C1 segment of cervical spinal cord (tissue), 14 donors: ENCODE results near the gene ZBTB22.
"Not testable (repeated sequence)": the region's sequence is repeated elsewhere in the genome, so short reads cannot be mapped to it uniquely, and the experiment has no call there.

ENCODE experiments used
- DNase-seq, 14 donors: peaks; one replicate each; lab custom pipeline; 2025; lab: John Stamatoyannopoulos, UW

ZBTB22 gene

GRCh38 chr6:33279971-33280511, 37.5 kb downstream of the ZBTB22 start:
- DNase-seq = no peak

DNA sequence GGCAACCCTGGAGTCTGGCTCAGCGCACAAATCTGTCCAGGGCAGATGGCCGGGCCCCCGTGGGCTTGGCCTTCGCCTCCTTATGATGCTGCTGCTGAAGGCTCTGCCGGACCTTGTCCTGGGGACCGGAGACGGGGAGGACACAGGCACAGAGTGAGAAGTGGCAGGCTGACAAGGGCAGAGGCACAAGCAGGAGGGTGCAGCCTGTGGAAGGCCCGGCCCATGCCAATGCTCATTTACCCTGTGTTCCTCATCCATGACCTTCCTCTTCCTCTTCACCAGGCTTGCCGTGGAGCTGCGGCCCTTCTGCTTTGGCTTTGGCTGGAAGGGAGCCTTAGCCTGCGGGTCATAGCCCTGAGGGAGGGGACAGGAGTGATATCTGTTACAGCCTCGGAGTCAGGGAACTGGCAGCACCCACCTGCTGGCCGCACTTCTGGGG, 38.3 kb downstream of the ZBTB22 start:
- peak in 2 of 14 donors; percentile 21 to 81 for DNase-seq

GRCh38 chr6:33278810-33279209, 38.7 kb downstream of the ZBTB22 start:
- DNase-seq = no peak

DNA sequence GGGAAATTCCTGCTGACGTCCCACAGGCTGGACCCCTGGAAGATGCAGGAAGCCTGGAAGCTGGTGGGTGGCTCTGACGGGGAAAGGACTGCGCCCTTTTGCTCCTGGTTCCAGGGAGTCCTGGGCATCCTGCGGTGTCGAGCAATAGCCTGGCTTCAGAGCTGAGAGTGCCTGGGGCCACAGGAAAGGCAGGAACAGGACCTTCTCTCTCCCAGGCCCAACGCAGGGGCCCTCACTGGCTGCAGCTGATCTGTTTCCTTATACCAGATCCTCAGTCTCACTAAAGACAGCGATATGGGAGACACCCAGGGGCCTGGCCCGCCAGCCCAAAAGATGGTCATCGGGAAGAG, 39.2 kb downstream of the ZBTB22 start:
- DNase-seq = no peak

GRCh38 chr6:33277663-33278391, 39.7 kb downstream of the ZBTB22 start:
- peak in 1 of 14 donors; percentile 32 for DNase-seq

GRCh38 chr6:33276864-33277662, 40.5 kb downstream of the ZBTB22 start, which contains the start of gene B3GALT4:
Gene B3GALT4 (plus strand): TSS chr6:33277123. CDS start chr6:33277420, 297 bp downstream.
- peak in 12 of 14 donors; percentile 12 to 78 (median 58) for DNase-seq

GRCh38 chr6:33276581-33276863, 41.0 kb downstream of the ZBTB22 start:
- no peak for DNase-seq

GRCh38 chr6:33275795-33276580, 41.6 kb downstream of the ZBTB22 start:
- DNase-seq = not testable (repeated sequence)

DNA sequence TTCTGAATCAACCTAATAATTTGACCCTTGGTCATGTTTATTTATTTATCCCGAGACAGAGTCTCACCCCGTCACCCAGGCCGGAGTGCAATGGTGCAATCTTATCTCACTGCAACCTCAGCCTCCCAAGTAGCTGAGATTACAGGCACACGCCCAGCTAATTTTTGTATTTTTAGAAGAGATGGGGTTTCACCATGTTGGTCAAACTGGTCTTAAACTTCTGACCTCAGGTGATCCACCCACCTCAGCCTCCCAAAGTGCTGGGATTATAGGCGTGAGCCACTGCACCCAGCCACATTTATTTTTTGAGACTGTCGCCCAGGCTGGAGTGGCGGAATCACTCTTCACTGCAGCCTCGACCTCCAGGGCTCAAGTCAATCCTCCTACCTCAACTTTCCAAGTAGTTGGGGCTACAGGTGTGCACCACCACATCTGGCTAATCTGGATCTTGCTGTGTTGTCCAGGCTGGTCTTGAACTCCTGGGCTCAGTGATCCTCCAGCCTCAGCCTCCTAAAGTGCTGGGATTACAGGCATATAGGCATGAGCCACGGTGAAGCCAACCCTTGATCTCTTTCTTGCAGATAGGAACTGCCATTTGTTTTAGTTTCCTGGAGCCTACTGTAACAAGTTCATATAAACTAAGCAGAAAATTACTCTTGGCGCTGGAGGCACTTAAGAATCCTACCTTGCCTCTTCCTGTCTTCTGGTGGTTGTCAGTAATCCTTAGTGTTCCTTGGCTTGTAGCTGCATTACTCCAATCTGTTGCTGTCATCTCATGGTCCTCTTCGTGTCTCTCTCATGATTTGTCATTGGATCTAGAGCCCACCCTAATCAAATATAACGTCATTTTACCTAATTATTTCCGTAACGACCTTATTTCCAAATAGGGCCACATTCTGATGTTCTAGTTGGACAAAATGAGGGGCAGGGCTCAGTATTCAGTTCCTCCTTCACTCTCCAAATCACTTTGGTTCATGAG, 43.3 kb downstream of the ZBTB22 start:
- DNase-seq = no peak

- DNase-seq = no peak
Measured at GRCh38 chr6:33273129-33273923, 44.2 kb downstream of the ZBTB22 start.

DNA sequence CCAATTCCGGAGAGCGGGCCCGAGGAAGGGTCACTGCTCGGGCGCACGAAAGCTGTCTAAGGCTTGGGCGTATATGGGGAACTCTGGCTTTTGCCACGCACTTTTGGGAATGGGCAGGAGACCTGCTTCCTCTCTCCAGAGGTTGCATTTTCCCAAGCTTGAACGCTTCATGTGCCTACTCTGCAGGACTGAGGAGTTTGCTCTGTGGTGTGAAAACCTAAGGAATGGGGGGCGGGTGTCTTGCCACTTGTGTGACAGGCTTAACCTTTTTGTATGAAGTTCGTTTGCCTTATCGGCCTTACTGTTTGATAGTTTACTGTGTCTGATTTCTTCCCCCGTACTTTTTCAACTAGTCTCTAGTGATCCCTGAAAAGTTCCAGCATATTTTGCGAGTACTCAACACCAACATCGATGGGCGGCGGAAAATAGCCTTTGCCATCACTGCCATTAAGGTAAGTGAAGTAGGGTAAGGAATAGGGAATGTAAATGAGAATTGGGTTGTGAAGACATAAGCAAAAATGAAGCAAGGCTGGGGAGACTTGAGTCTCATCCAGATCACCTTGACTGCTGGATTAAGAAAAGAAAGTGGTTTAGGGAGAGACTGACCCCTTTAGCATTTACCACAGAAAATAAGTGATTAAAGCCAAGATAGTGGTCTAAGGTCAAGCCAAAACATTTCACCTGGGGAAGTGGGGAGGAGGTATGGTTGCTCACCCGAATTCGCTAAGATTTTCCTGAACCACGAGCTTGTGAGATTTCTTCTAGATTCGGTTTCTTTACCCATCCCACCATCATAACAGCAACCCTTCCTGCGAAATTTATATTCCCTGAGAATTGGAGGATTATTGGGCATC, 45.0 kb downstream of the ZBTB22 start:
- DNase-seq = no peak

- peak; percentile 76 to 97 (median 90) for DNase-seq
Measured at GRCh38 chr6:33271468-33272274, 45.9 kb downstream of the ZBTB22 start, which contains the start of the genes RPS18 and VPS52. Gene RPS18 (plus strand): TSS chr6:33272075. CDS start chr6:33272120, 45 bp downstream. Gene VPS52 (minus strand): TSS chr6:33271876. CDS start chr6:33271675, 201 bp downstream.

DNA sequence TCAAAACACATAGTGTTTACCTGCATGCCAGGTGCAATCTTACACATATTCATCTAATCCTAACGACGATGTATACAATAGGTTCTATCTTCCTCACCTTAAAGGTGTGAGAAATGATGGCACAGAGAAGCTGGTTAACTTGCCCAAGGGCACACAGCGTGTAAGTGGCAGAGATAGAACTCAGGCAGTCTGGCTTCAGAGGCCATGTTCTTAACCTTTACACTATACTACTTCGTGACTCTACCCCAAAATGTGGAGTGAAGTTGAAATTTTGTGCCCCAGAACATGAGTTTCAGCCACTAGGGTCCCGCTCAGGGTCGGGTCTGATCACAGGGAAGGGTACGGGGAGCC, 46.5 kb downstream of the ZBTB22 start:
- DNase-seq = peak in 1 of 14 donors; percentile 43
